ENCODE data around the gene TSSK3.

The TSSK3 gene

GRCh38 chr1:32362474-32363313 is at the start of gene TSSK3, which contains the start of gene FAM229A:
TSSK3 (plus strand) TSS chr1:32362539; CDS start chr1:32362702, 163 bp downstream.
FAM229A (minus strand) TSS chr1:32362485; CDS start chr1:32362091, 394 bp downstream.
- H3K9me3 Mint-ChIP-seq: no peaks in the 10 kb centered on the region
- peaks cover 24% of the 10 kb centered on the region for H3K4me1 Mint-ChIP-seq (ENCODE audit: low read depth)
- no peak within 1 kb of the TSS for H3K27ac Mint-ChIP-seq
- no peak within 1 kb of the TSS for H3K4me3 Mint-ChIP-seq
- H3K36me3 Mint-ChIP-seq (ENCODE audit: low read depth): peaks cover 18% of the 10 kb centered on the region
- H3K27me3 Mint-ChIP-seq: no peaks in the 10 kb centered on the region

- Mint-ChIP-seq H3K9me3 (no peaks in the 10 kb centered on the region), H3K4me3 (no peak overlapping the region), H3K27me3 (no peaks in the 10 kb centered on the region), H3K4me1 (ENCODE audit: low read depth) (peaks cover 39% of the 10 kb centered on the region), H3K27ac (peak overlapping the region; percentile 65), H3K36me3 (ENCODE audit: low read depth) (peaks cover 40% of the 10 kb centered on the region)
These were observed 45.4 kb upstream of the TSSK3 start for GRCh38 chr1:32316903-32317277.

GRCh38 chr1:32318127-32318869 is 44.0 kb upstream of the TSSK3 start:
- peaks cover 48% of the 10 kb centered on the region for H3K36me3 Mint-ChIP-seq (ENCODE audit: low read depth)
- no peaks in the 10 kb centered on the region for H3K9me3 Mint-ChIP-seq
- H3K27ac Mint-ChIP-seq: no peak overlapping the region
- H3K27me3 Mint-ChIP-seq: no peaks in the 10 kb centered on the region
- H3K4me3 Mint-ChIP-seq: no peak overlapping the region
- H3K4me1 Mint-ChIP-seq (ENCODE audit: low read depth): peaks cover 47% of the 10 kb centered on the region

GRCh38 chr1:32321712-32322291 is 40.5 kb upstream of the TSSK3 start:
- H3K27ac Mint-ChIP-seq: peak overlapping the region; percentile 74
- no peak overlapping the region for H3K4me3 Mint-ChIP-seq
- H3K27me3 Mint-ChIP-seq: no peaks in the 10 kb centered on the region
- H3K36me3 Mint-ChIP-seq (ENCODE audit: low read depth): peaks cover 48% of the 10 kb centered on the region
- peaks cover 41% of the 10 kb centered on the region for H3K4me1 Mint-ChIP-seq (ENCODE audit: low read depth)
- H3K9me3 Mint-ChIP-seq: no peaks in the 10 kb centered on the region

- peaks cover 70% of the 10 kb centered on the region for H3K36me3 Mint-ChIP-seq (ENCODE audit: low read depth)
- no peaks in the 10 kb centered on the region for H3K27me3 Mint-ChIP-seq
- H3K27ac Mint-ChIP-seq: no peak overlapping the region
- no peak overlapping the region for H3K4me3 Mint-ChIP-seq
- no peaks in the 10 kb centered on the region for H3K9me3 Mint-ChIP-seq
- peaks cover 21% of the 10 kb centered on the region for H3K4me1 Mint-ChIP-seq (ENCODE audit: low read depth)
These were observed 35.1 kb upstream of the TSSK3 start for GRCh38 chr1:32327204-32327603.

- Mint-ChIP-seq H3K9me3 (no peaks in the 10 kb centered on the region), H3K4me3 (no peak overlapping the region), H3K27me3 (no peaks in the 10 kb centered on the region), H3K4me1 (ENCODE audit: low read depth) (peaks cover 18% of the 10 kb centered on the region), H3K27ac (peak overlapping the region; percentile 34), H3K36me3 (ENCODE audit: low read depth) (peaks cover 71% of the 10 kb centered on the region)
These were observed 32.3 kb upstream of the TSSK3 start for GRCh38 chr1:32329931-32330466.

- Mint-ChIP-seq H3K4me1 (ENCODE audit: low read depth) (peaks cover 19% of the 10 kb centered on the region), H3K4me3 (no peak overlapping the region), H3K27ac (no peak overlapping the region), H3K27me3 (no peaks in the 10 kb centered on the region), H3K36me3 (ENCODE audit: low read depth) (peaks cover 65% of the 10 kb centered on the region), H3K9me3 (no peaks in the 10 kb centered on the region)
These were observed 31.7 kb upstream of the TSSK3 start for GRCh38 chr1:32330558-32331151.

GRCh38 chr1:32331549-32331948 is 30.8 kb upstream of the TSSK3 start:
- Mint-ChIP-seq H3K4me1 (ENCODE audit: low read depth) (peaks cover 19% of the 10 kb centered on the region), H3K4me3 (no peak overlapping the region), H3K27me3 (no peaks in the 10 kb centered on the region), H3K27ac (no peak overlapping the region), H3K36me3 (ENCODE audit: low read depth) (peaks cover 63% of the 10 kb centered on the region), H3K9me3 (no peaks in the 10 kb centered on the region)

- H3K4me1 Mint-ChIP-seq (ENCODE audit: low read depth): peaks cover 28% of the 10 kb centered on the region
- peaks cover 58% of the 10 kb centered on the region for H3K36me3 Mint-ChIP-seq (ENCODE audit: low read depth)
- no peak overlapping the region for H3K4me3 Mint-ChIP-seq
- H3K9me3 Mint-ChIP-seq: no peaks in the 10 kb centered on the region
- no peaks in the 10 kb centered on the region for H3K27me3 Mint-ChIP-seq
- H3K27ac Mint-ChIP-seq: no peak overlapping the region
These were observed 29.9 kb upstream of the TSSK3 start for GRCh38 chr1:32332290-32333079.

- Mint-ChIP-seq H3K9me3 (no peaks in the 10 kb centered on the region), H3K4me3 (no peak overlapping the region), H3K36me3 (ENCODE audit: low read depth) (peaks cover 51% of the 10 kb centered on the region), H3K27ac (no peak overlapping the region), H3K4me1 (ENCODE audit: low read depth) (peaks cover 37% of the 10 kb centered on the region), H3K27me3 (no peaks in the 10 kb centered on the region)
These were observed 28.9 kb upstream of the TSSK3 start for GRCh38 chr1:32333251-32333963.

- Mint-ChIP-seq H3K4me1 (ENCODE audit: low read depth) (peaks cover 47% of the 10 kb centered on the region), H3K4me3 (peak overlapping the region; percentile 87), H3K27me3 (no peaks in the 10 kb centered on the region), H3K9me3 (no peaks in the 10 kb centered on the region), H3K27ac (no peak overlapping the region), H3K36me3 (ENCODE audit: low read depth) (peaks cover 43% of the 10 kb centered on the region)
These were observed 28.0 kb upstream of the TSSK3 start for GRCh38 chr1:32334274-32334861.

GRCh38 chr1:32334864-32335534 is 27.3 kb upstream of the TSSK3 start:
- peaks cover 37% of the 10 kb centered on the region for H3K36me3 Mint-ChIP-seq (ENCODE audit: low read depth)
- H3K4me1 Mint-ChIP-seq (ENCODE audit: low read depth): peaks cover 50% of the 10 kb centered on the region
- no peaks in the 10 kb centered on the region for H3K27me3 Mint-ChIP-seq
- H3K27ac Mint-ChIP-seq: peak overlapping the region; percentile 65
- peak overlapping the region; percentile 87 for H3K4me3 Mint-ChIP-seq
- no peaks in the 10 kb centered on the region for H3K9me3 Mint-ChIP-seq

- Mint-ChIP-seq H3K4me1 (ENCODE audit: low read depth) (peaks cover 52% of the 10 kb centered on the region), H3K4me3 (peak overlapping the region; percentile 87), H3K9me3 (no peaks in the 10 kb centered on the region), H3K27me3 (no peaks in the 10 kb centered on the region), H3K27ac (no peak overlapping the region), H3K36me3 (ENCODE audit: low read depth) (peaks cover 35% of the 10 kb centered on the region)
These were observed 26.9 kb upstream of the TSSK3 start for GRCh38 chr1:32335535-32335789.
